ENCODE measurements around the gene COPG1. TPM values are rescaled to one million over a fixed set of nuclear protein-coding genes. Genes with fewer than 3 reads are reported as not detected.

Gene COPG1
- total and polyA plus RNA-seq, 2 of the 13 experiments (the other 11 are each of a cell fraction or from before 2014, with no cell fraction given) = 98.6 to 166 TPM

- no peak for DNase-seq (ENCODE audit: low spot score)
- no peaks in the 10 kb centered on the region for H3K36me3 ChIP-seq (replicated peaks in 1 of 2; ENCODE audit: control insufficient read depth in 1 of 2, insufficient read depth in 2 of 2, low read length in 2 of 2)
- intact Hi-C loops (cut with micrococcal nuclease; ENCODE audit: unreplicated experiment) = no loop called here
- no TSS peak for BruUV-seq (replicated peaks)
- H3K4me2 ChIP-seq (ENCODE audit: low read depth, low read length) = no peak overlapping the region
- H3K79me2 ChIP-seq (ENCODE audit: insufficient read depth, low read length) = peaks cover 5% of the 10 kb centered on the region
- POLR2A ChIA-PET = interaction anchor here (0.6 kb wide), 1 partner anchor 32 kb away, joined by 3 read pairs; the partner anchor contains the start of gene HMCES
- WGBS (ENCODE audit: low lambda C conversion rate) = 92% methylated on average over 3 of the region's 3 CpGs
- peaks cover 8% of the 10 kb centered on the region; the same call in 1 of the 2 replicates for H4K20me1 ChIP-seq (ENCODE audit: insufficient read depth, low read length)
- H2AFZ ChIP-seq (ENCODE audit: low read length) = no peak overlapping the region
- CTCF ChIA-PET (ENCODE audit: low intra/inter-chr PET ratio, low total read pairs) = no interaction called here
- in situ Hi-C loops (cut with HindIII; ENCODE audit: extremely low pct_ligation_motif_present, low pct_unique_long_range_greater_than_20kb) = no loop called here
- H3K27ac ChIP-seq (ENCODE audit: extremely low read length, insufficient read depth, low read length) = no peak overlapping the region
- peak; percentile 3; the same call in 2 of the 3 replicates for ATAC-seq
- FAIRE-seq = no peak
- H3K9me3 ChIP-seq (ENCODE audit: low read length) = no peaks in the 10 kb centered on the region
- H3K9ac ChIP-seq (ENCODE audit: insufficient read depth, low read depth, low read length) = no peak overlapping the region
- H3K4me3 ChIP-seq (replicated peaks in 1 of 3; ENCODE audit: insufficient read depth in 1 of 3, low read depth in 2 of 3, low read length in 3 of 3) = no peak overlapping the region
- no peaks in the 10 kb centered on the region; a peak in 1 of 5 replicates for H3K27me3 ChIP-seq (ENCODE audit: control insufficient read depth in 1 of 2, insufficient read depth in 2 of 2, low read length in 2 of 2)
- H3K4me1 ChIP-seq (ENCODE audit: insufficient read depth, low read length) = peaks cover 45% of the 10 kb centered on the region
- TF ChIP-seq CHD2 (IDR thresholded peaks at IDR 0.05; ENCODE audit: low read depth, low read length) (0 out of 2 replicates have a peak, but pooled peaks have one; percentile 5), U2AF1 (optimal IDR thresholded peaks at IDR 0.05; ENCODE audit: low read depth, low read length) (no peak), RFXAP (CRISPR knock-in tag; IDR thresholded peaks at IDR 0.05; ENCODE audit: borderline replicate concordance) (no peak), POLR2AphosphoS5 (IDR thresholded peaks at IDR 0.05; ENCODE audit: low read depth, low read length) (no peak)
These were observed 61.9 kb downstream of the COPG1 start for GRCh38 chr3:129311054-129311902.

- BruUV-seq (replicated peaks) = no TSS peak
- POLR2A ChIA-PET = no interaction called here
These were observed 62.7 kb downstream of the COPG1 start for GRCh38 chr3:129312021-129312639.

More at GRCh38 chr3:129312021-129312639, 62.7 kb downstream of the COPG1 start:
- Histone ChIP-seq H3K9me3 (ENCODE audit: low read length) (no peaks in the 10 kb centered on the region), H3K4me1 (ENCODE audit: insufficient read depth, low read length) (peaks cover 48% of the 10 kb centered on the region), H2AFZ (ENCODE audit: low read length) (no peak overlapping the region), H4K20me1 (ENCODE audit: insufficient read depth, low read length) (peaks cover 8% of the 10 kb centered on the region; the same call in 1 of the 2 replicates), H3K27ac (ENCODE audit: extremely low read length, insufficient read depth, low read length) (no peak overlapping the region), H3K36me3 (replicated peaks in 1 of 2; ENCODE audit: control insufficient read depth in 1 of 2, insufficient read depth in 2 of 2, low read length in 2 of 2) (no peaks in the 10 kb centered on the region), H3K79me2 (ENCODE audit: insufficient read depth, low read length) (peaks cover 5% of the 10 kb centered on the region), H3K4me3 (replicated peaks in 1 of 3; ENCODE audit: insufficient read depth in 1 of 3, low read depth in 2 of 3, low read length in 3 of 3) (no peak overlapping the region), H3K27me3 (ENCODE audit: control insufficient read depth in 1 of 2, insufficient read depth in 2 of 2, low read length in 2 of 2) (no peaks in the 10 kb centered on the region; a peak in 1 of 5 replicates), H3K4me2 (ENCODE audit: low read depth, low read length) (no peak overlapping the region), H3K9ac (ENCODE audit: insufficient read depth, low read depth, low read length) (no peak overlapping the region)
- no peak for ATAC-seq
- 51% methylated on average over 2 of the region's 2 CpGs for WGBS (ENCODE audit: low lambda C conversion rate)
- in situ Hi-C loops (cut with HindIII; ENCODE audit: extremely low pct_ligation_motif_present, low pct_unique_long_range_greater_than_20kb) (no loop called here), intact Hi-C loops (cut with micrococcal nuclease; ENCODE audit: unreplicated experiment) (no loop called here)
- TF ChIP-seq ELF1 (CRISPR knock-in tag; IDR thresholded peaks at IDR 0.05) (no peak), ZNF329 (CRISPR knock-in tag; IDR thresholded peaks at IDR 0.05; ENCODE audit: low read depth) (peak; percentile 94)
- DNase-seq (ENCODE audit: low spot score) = no peak
- FAIRE-seq = no peak
- CTCF ChIA-PET (ENCODE audit: low intra/inter-chr PET ratio, low total read pairs) = no interaction called here
